ENCODE results near the gene CRELD2. TPM values are rescaled to one million over a fixed set of nuclear protein-coding genes. Genes with fewer than 3 reads are reported as not detected.

Gene CRELD2
- total and polyA plus RNA-seq, 8 donors: 37.2 to 61.9 (median 54.1) TPM

DNA sequence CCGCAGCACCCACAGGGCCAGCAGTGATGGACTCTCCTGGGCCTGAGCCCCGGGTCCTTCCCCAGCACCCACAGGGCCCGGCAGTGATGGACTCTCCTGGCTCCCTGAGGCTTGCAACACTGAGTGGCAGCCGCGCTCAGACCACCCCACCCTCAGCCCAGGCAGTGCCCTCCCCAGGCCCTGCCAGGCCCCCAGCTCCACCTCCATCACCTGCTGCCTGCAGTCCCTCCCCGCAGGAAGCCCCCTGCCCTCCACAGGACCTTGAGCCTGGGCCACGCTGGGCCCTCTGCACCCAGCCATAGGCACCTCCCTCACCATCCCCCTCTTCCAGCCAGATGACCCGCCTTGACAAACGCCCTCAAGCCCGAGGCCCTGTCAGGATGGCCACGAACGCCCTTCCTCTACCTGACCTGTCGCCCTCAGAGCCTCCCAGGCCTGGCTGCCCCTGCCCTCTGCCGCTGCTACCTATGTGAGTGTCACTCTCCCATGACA lies 11.6 kb upstream of the CRELD2 start:
- H3K27me3 ChIP-seq: no peaks in the 10 kb centered on the region
- H3K4me1 ChIP-seq: no peaks in the 10 kb centered on the region
- ATAC-seq: peak in 1 of 4 donors; percentile 6
- H3K4me3 ChIP-seq: no peak overlapping the region
- peaks cover 0 to 28% (median 14%) of the 10 kb centered on the region in 3 donors for H3K36me3 ChIP-seq
- H3K27ac ChIP-seq: no peak overlapping the region
- DNase-seq: peak in 2 of 6 donors; percentile 11 to 68
- FAIRE-seq: no peak
- WGBS, 2 donors: 91 to 92% methylated on average over 13 to 14 of the region's 14 CpGs
- intact Hi-C loops (cut with DNase I): no loop called here
- H3K9me3 ChIP-seq: no peaks in the 10 kb centered on the region
- TF ChIP-seq, protein P1, sequence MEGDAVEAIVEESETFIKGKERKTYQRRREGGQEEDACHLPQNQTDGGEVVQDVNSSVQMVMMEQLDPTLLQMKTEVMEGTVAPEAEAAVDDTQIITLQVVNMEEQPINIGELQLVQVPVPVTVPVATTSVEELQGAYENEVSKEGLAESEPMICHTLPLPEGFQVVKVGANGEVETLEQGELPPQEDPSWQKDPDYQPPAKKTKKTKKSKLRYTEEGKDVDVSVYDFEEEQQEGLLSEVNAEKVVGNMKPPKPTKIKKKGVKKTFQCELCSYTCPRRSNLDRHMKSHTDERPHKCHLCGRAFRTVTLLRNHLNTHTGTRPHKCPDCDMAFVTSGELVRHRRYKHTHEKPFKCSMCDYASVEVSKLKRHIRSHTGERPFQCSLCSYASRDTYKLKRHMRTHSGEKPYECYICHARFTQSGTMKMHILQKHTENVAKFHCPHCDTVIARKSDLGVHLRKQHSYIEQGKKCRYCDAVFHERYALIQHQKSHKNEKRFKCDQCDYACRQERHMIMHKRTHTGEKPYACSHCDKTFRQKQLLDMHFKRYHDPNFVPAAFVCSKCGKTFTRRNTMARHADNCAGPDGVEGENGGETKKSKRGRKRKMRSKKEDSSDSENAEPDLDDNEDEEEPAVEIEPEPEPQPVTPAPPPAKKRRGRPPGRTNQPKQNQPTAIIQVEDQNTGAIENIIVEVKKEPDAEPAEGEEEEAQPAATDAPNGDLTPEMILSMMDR (IDR thresholded peaks at IDR 0.05): no peak

DNA sequence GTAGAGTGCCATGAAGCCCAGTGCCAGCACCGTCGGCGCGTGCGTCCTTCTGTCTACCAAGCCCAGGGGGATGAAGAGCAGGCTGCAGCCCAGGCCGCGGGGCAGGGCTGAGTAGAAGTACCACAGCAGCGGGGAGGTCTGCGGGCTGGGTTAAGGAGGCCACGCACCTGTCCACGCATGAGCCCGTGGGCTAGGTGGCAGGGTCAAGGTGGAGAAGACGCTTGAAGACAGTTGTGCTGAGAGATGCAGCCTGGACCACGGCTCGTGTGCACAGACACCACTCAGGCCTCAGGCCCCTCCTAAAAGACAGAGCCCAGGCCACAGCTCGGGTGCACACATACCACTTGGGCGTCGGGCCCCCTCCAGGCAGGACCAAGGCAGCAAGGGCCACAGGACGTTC lies 10.6 kb upstream of the CRELD2 start:
- no peak for ATAC-seq
- Histone ChIP-seq H3K9me3 (no peaks in the 10 kb centered on the region), H3K4me1 (no peaks in the 10 kb centered on the region), H3K4me3 (no peak overlapping the region), H3K27me3 (no peaks in the 10 kb centered on the region), H3K27ac (no peak overlapping the region), H3K36me3 (peaks cover 0 to 19% (median 14%) of the 10 kb centered on the region in 3 donors)
- FAIRE-seq: no peak
- TF ChIP-seq, protein P1 (IDR thresholded peaks at IDR 0.05): no peak
- intact Hi-C loops (cut with DNase I): no loop called here
- peak in 2 of 6 donors; percentile 16 to 68 for DNase-seq
- 94% methylated on average over 18 to 19 of the region's 19 CpGs for WGBS, 2 donors

DNA sequence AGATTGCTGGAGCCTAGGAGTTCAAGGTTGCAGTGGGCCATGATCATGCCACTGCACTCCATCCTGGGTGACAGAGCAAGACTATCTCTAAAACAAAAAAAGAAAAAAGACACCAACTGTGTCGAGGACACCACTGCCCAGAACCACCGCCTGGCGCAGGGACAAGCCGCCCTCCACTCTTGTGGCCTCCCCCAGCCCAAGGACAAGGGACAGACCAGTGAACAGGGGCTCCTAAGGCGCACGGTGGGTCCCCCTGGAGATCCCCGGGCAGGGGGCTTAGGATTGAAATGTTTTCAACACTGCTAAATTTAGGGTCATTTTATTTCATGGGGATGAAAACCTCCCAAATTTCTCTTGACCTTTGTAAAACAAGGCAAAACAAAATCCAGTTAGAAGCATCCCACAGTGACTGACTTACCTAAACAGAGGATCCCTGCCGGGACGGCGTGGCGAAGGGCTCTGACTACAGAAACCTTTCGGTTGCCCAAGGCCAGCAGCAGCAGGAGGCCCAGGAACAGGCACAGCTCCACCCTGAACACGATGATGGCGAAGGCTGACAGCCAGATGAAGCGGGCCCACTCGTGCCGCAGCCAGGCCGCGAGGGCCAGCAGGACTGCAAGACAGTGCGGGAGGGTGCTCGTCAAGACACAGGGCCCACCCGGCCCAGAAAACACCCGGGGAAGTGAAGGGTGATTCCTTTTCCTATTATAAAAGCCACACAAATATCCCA lies 8.8 kb upstream of the CRELD2 start:
- Histone ChIP-seq H3K4me1 (no peaks in the 10 kb centered on the region), H3K27ac (no peak overlapping the region), H3K9me3 (no peaks in the 10 kb centered on the region), H3K4me3 (no peak overlapping the region), H3K36me3 (peaks cover 0 to 15% (median 6%) of the 10 kb centered on the region in 3 donors), H3K27me3 (no peaks in the 10 kb centered on the region)
- 92 to 95% methylated on average over 23 of the region's 23 CpGs for WGBS, 2 donors
- TF ChIP-seq, protein P1 (IDR thresholded peaks at IDR 0.05): no peak
- intact Hi-C loops (cut with DNase I): loop anchor here in 1 of 3 donors (10.0 kb wide), 1 partner anchor 45 kb away; no protein-coding TSS in a partner anchor
- DNase-seq (peak in 2 of 6 donors; percentile 7 to 42), ATAC-seq (no peak), FAIRE-seq (no peak)

DNA sequence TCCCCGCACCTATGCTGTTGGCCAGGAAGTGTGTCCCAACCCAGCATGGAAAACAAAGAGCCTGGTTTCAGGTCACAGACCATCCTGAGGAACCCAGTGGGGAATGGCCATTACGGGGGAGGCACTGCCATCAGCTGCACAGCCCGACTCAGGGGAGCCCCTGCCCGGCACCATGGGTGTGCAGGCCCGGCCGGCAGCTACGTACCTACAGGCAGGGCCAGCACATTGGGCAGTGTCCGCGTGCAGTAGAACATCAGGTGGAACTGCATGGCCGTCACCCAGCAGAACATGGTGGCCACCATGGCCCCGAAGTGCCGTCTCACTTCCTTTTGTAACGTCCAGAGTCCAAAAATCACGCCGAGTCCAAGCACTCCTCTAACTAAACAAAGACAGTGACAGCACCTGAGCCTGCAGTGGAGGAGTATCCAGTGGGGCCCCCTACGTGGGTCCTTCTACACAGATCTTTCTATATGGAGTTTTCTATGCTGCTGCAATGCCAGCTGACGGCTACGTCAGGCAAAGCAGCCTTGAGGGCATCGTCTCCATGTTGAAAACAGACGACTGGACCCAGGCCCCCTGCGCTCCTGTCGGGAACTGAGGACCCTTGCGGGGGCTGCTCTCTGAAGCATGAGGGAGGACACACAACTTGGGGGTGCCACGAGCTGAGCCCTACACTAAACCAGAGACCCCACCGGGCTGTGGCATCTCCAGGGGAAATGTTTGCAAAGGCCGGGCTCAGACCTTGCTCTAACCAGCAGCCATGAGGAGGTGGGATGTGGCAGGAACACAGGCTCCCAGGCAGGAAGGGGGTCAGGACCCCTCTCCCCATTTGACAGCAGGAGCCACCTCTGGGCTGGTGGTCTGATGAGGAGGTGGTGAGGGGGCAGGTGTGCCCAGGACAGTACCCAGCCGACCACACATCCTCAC lies 7.9 kb upstream of the CRELD2 start:
- intact Hi-C loops (cut with DNase I): loop anchor here in 1 of 3 donors (10.0 kb wide), 1 partner anchor 46 kb away; no protein-coding TSS in a partner anchor
- no peaks in the 10 kb centered on the region for H3K4me1 ChIP-seq
- DNase-seq: peak in 2 of 6 donors; percentile 18 to 52
- no peak overlapping the region for H3K27ac ChIP-seq
- no peaks in the 10 kb centered on the region for H3K9me3 ChIP-seq
- no peak for ATAC-seq
- H3K36me3 ChIP-seq: peaks cover 0 to 15% (median 6%) of the 10 kb centered on the region in 3 donors
- FAIRE-seq: no peak
- H3K27me3 ChIP-seq: no peaks in the 10 kb centered on the region
- WGBS, 2 donors: 91 to 92% methylated on average over 25 to 27 of the region's 27 CpGs
- no peak overlapping the region for H3K4me3 ChIP-seq
- TF ChIP-seq, protein P1 (IDR thresholded peaks at IDR 0.05): no peak

Measured in pancreas (tissue), 10 donors.